IPS-20b (cell line): ENCODE measurements around the gene PCGF3.
"Not testable (repeated sequence)": the region's sequence is repeated elsewhere in the genome, so short reads cannot be mapped to it uniquely, and the experiment has no call there.

Experiments used
- H3K27ac ChIP-seq: one replicate; pipeline ENCODE4 v1.5.1; 2013; ENCODE audit warnings: low read length
- H3K27me3 ChIP-seq: 2 replicates; pipeline ENCODE4 v1.6.1; 2013; ENCODE audit warnings: mild to moderate bottlenecking, low read length, inconsistent platforms; ENCODE audit not compliant: insufficient read depth
- H3K36me3 ChIP-seq: 2 replicates; pipeline ENCODE4 v1.6.1; 2013; ENCODE audit warnings: low read depth, mild to moderate bottlenecking, inconsistent platforms, low read length, moderate library complexity; ENCODE audit not compliant: insufficient read depth
- H3K4me1 ChIP-seq: 2 replicates; pipeline ENCODE4 v1.6.1; 2013; ENCODE audit warnings: mild to moderate bottlenecking, control low read depth, inconsistent platforms, low read length, moderate library complexity; ENCODE audit not compliant: insufficient read depth
- H3K4me3 ChIP-seq: 2 replicates; pipeline ENCODE4 v1.5.1; 2013; ENCODE audit warnings: mild to moderate bottlenecking, low read length, inconsistent platforms
- H3K9ac ChIP-seq: 2 replicates; pipeline ENCODE4 v1.6.1; 2013; ENCODE audit warnings: low read depth, mild to moderate bottlenecking, inconsistent platforms, low read length, moderate library complexity
- H3K9me3 ChIP-seq: 2 replicates; pipeline ENCODE4 v1.6.1; 2013; ENCODE audit warnings: mild to moderate bottlenecking, low read depth, low read length, inconsistent platforms; ENCODE audit not compliant: insufficient read depth

The PCGF3 gene

GRCh38 chr4:780255-780654, 74.6 kb downstream of the PCGF3 start:
- peaks cover 49% of the 10 kb centered on the region for H3K36me3 ChIP-seq
- H3K9ac ChIP-seq: peak overlapping the region; percentile 98; the same call in 1 of the 2 replicates
- not testable (repeated sequence) for H3K27ac ChIP-seq

GRCh38 chr4:780716-781492, 75.3 kb downstream of the PCGF3 start:
- Histone ChIP-seq H3K9me3 (no peaks in the 10 kb centered on the region), H3K9ac (peak overlapping the region; percentile 98), H3K36me3 (peaks cover 43% of the 10 kb centered on the region), H3K4me3 (peak overlapping the region; percentile 90), H3K27me3 (peaks cover 38% of the 10 kb centered on the region), H3K27ac (peak overlapping the region; percentile 67), H3K4me1 (peaks cover 9% of the 10 kb centered on the region)

More at GRCh38 chr4:780255-780654, 74.6 kb downstream of the PCGF3 start:
- H3K27me3 ChIP-seq: peaks cover 31% of the 10 kb centered on the region
- H3K4me1 ChIP-seq, H3K9me3 ChIP-seq: not testable (repeated sequence)
- peak overlapping the region; percentile 90 for H3K4me3 ChIP-seq

DNA sequence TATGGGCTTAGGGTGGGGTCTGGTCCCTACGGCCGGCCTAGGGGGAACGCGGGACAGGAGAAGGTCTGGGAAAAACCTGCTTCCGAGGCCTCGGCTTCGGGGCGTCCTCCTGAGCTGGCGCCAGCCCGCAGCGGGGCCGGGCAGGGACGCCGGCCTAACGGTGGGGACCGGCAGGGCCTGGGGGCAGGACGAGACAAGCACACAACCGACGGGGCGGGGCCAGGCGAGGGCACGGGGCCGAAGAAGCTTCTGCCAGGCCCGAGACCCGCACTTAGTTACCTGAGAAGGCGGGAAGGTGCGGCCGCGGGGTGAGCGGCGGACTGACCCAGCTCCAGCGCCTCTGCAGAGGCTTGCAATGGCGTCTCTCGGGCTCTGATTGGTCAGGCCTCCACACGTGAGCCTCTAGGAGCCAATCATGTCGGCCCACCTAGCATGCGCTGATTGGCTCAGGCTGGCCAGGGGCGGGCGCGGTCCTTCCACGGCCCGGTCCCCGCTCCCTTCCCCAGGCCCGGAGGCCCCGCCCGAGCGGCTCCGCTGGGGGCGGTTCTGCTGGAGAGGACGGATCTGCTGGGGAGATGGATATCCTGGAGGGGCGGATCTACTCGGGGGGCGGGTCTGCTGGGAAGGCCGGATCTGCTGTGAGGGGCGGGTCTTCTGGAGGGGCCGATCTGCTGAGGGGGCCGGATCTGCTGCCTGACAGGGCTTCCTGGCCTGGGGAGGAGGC, 76.0 kb downstream of the PCGF3 start:
- H3K27ac ChIP-seq: peak overlapping the region; percentile 67
- peaks cover 9% of the 10 kb centered on the region for H3K4me1 ChIP-seq
- H3K27me3 ChIP-seq: peaks cover 45% of the 10 kb centered on the region
- H3K4me3 ChIP-seq: peak overlapping the region; percentile 90
- no peaks in the 10 kb centered on the region for H3K9me3 ChIP-seq
- peak overlapping the region; percentile 98 for H3K9ac ChIP-seq
- peaks cover 39% of the 10 kb centered on the region for H3K36me3 ChIP-seq

- Histone ChIP-seq H3K27me3 (peaks cover 73% of the 10 kb centered on the region), H3K4me3 (peak overlapping the region; percentile 25; the same call in 1 of the 2 replicates), H3K4me1 (peaks cover 9% of the 10 kb centered on the region), H3K9me3 (no peaks in the 10 kb centered on the region), H3K27ac (no peak overlapping the region), H3K36me3 (peaks cover 10% of the 10 kb centered on the region), H3K9ac (no peak overlapping the region)
Observed at GRCh38 chr4:784401-785331, 79.0 kb downstream of the PCGF3 start.

- peak overlapping the region; percentile 25; the same call in 1 of the 2 replicates for H3K4me3 ChIP-seq
- H3K4me1 ChIP-seq: peaks cover 6% of the 10 kb centered on the region
- peaks cover 1% of the 10 kb centered on the region for H3K36me3 ChIP-seq
- no peak overlapping the region for H3K9ac ChIP-seq
- H3K9me3 ChIP-seq: no peaks in the 10 kb centered on the region
- H3K27ac ChIP-seq: no peak overlapping the region
- H3K27me3 ChIP-seq: peaks cover 78% of the 10 kb centered on the region
Observed at GRCh38 chr4:785332-786073, 79.9 kb downstream of the PCGF3 start.

- no peak overlapping the region for H3K9ac ChIP-seq
- H3K4me1 ChIP-seq: peaks cover 4% of the 10 kb centered on the region; the same call in 1 of the 2 replicates
- peaks cover 82% of the 10 kb centered on the region for H3K27me3 ChIP-seq
- H3K36me3 ChIP-seq: no peaks in the 10 kb centered on the region
- no peak overlapping the region for H3K27ac ChIP-seq
- H3K4me3 ChIP-seq: no peak overlapping the region; the same call in 1 of the 2 replicates
- no peaks in the 10 kb centered on the region for H3K9me3 ChIP-seq
Observed at GRCh38 chr4:786074-786741, 80.6 kb downstream of the PCGF3 start.

- H3K27ac ChIP-seq: no peak overlapping the region
- H3K36me3 ChIP-seq: no peaks in the 10 kb centered on the region
- peaks cover 4% of the 10 kb centered on the region; the same call in 1 of the 2 replicates for H3K4me1 ChIP-seq
- H3K9me3 ChIP-seq: no peaks in the 10 kb centered on the region
- H3K4me3 ChIP-seq: no peak overlapping the region
- H3K9ac ChIP-seq: no peak overlapping the region
- H3K27me3 ChIP-seq: peaks cover 88% of the 10 kb centered on the region
Observed at GRCh38 chr4:786861-787300, 81.2 kb downstream of the PCGF3 start.

GRCh38 chr4:787561-787981, 81.9 kb downstream of the PCGF3 start:
- Histone ChIP-seq H3K27me3 (peaks cover 91% of the 10 kb centered on the region), H3K27ac (no peak overlapping the region), H3K4me3 (no peak overlapping the region), H3K9me3 (no peaks in the 10 kb centered on the region), H3K4me1 (no peaks in the 10 kb centered on the region), H3K9ac (no peak overlapping the region), H3K36me3 (no peaks in the 10 kb centered on the region)

DNA sequence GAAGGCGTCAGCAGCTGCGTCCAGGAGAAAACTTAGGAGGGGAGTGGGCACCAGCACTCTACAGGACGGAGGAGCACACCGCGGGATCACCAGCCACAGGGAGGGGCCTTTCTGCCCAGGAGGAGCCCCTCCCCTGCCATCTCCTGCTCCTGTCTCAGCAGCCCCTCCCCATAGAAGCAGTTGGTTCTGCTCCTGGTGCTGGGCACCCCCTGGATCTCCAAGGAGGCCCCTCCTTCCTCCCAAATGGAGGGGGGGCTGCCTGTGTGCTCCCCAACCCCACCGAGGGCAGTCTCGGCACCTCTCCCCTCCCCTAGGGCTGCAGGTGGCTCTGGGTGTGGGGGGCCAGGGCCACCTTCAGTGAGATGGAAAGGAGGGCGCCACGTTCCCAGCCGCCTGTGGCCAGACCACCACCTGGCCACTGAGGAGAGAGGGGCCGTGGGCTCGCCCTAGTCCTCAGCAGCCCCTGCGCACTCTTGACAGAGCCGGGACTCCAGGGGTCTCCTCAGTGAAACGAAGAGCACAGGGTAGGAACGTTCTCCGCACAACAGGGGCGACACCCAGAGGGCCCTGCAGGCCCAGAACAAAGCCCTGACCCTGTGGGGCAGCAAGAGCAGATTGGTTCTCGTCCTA, 82.5 kb downstream of the PCGF3 start:
- H3K9ac ChIP-seq: no peak overlapping the region
- peaks cover 91% of the 10 kb centered on the region for H3K27me3 ChIP-seq
- no peaks in the 10 kb centered on the region for H3K9me3 ChIP-seq
- H3K36me3 ChIP-seq: no peaks in the 10 kb centered on the region
- no peak overlapping the region for H3K4me3 ChIP-seq
- H3K4me1 ChIP-seq: peaks cover 4% of the 10 kb centered on the region; the same call in 1 of the 2 replicates
- H3K27ac ChIP-seq: no peak overlapping the region

DNA sequence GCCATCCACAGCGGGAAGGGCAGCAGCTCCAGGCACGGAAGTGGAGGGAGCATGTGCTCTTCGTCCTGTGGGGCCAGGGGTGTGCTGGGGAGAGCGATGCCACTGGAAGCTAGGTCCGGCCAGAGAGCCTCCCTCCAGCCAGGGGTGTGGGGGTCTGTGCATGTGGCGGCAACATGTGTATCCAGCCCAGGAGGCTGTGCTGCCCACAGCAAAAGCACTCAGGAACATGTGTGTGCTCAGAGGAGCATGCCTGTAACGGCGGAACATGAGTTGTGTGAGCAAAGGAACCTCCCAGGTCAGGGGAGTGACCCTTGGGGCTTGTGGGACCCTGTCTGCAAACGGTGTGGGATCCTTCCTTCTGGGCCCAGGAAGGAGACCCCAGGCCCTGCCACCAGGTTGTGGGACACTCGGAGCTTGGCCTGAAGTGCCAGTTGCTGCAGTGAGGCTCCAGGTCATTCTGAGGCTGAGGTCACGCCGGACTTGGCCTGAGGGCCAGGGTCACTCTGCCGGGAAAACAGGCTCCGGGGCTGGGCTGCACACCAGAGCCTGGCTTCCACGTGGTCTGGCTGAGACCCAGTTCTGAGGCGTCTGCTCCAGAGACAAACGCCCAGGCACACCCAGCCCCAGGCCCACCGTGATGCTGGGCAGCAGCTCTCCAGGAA, 83.1 kb downstream of the PCGF3 start:
- Histone ChIP-seq H3K4me1 (peaks cover 7% of the 10 kb centered on the region; the same call in 1 of the 2 replicates), H3K27me3 (peaks cover 91% of the 10 kb centered on the region), H3K9me3 (no peaks in the 10 kb centered on the region), H3K36me3 (no peaks in the 10 kb centered on the region), H3K27ac (no peak overlapping the region), H3K9ac (no peak overlapping the region), H3K4me3 (no peak overlapping the region)
